ENCODE results near the gene KLHL2. TPM values are rescaled to one million over a fixed set of nuclear protein-coding genes. Genes with fewer than 3 reads are reported as not detected.
"Not testable (repeated sequence)": the region's sequence is repeated elsewhere in the genome, so short reads cannot be mapped to it uniquely, and the experiment has no call there.

Gene KLHL2
- total RNA-seq, 1 experiment from 2014 or later, result 37.1 TPM

GRCh38 chr4:165332502-165332901, 125.1 kb downstream of the KLHL2 start:
- H3K36me3 Mint-ChIP-seq (ENCODE audit: insufficient read depth, unreplicated experiment), result peaks cover 46% of the 10 kb centered on the region
- peaks cover 48% of the 10 kb centered on the region for H3K4me1 Mint-ChIP-seq (ENCODE audit: insufficient read depth, unreplicated experiment)
- CTCF ChIA-PET, result interaction anchor here (1.0 to 2.1 kb wide), 3 partner anchors 11 to 202 kb away, joined by 3 to 11 read pairs (median 3); no protein-coding TSS in a partner anchor
- peak overlapping the region; percentile 18 for H3K27ac Mint-ChIP-seq (ENCODE audit: low read depth, unreplicated experiment)
- intact Hi-C loops (cut with micrococcal nuclease), result no loop called here
- H3K9me3 Mint-ChIP-seq (ENCODE audit: unreplicated experiment), result no peaks in the 10 kb centered on the region
- H3K27me3 Mint-ChIP-seq (ENCODE audit: insufficient read depth, unreplicated experiment), result no peaks in the 10 kb centered on the region
- TF ChIP-seq CTCF (IDR thresholded peaks at IDR 0.05; ENCODE audit: unreplicated experiment), result no peak
- POLR2A ChIA-PET, result interaction anchor here (0.5 to 2.0 kb wide), 8 partner anchors 12 to 220 kb away, joined by 3 to 9 read pairs (median 3); partner anchors contain the start of gene TMEM192
- H3K4me3 Mint-ChIP-seq (ENCODE audit: unreplicated experiment), result no peak overlapping the region
- DNase-seq (ENCODE audit: unreplicated experiment), result no peak
- BruUV-seq (replicated peaks), result no TSS peak

- Mint-ChIP-seq H3K9me3 (ENCODE audit: unreplicated experiment) (no peaks in the 10 kb centered on the region), H3K27ac (ENCODE audit: low read depth, unreplicated experiment) (peak overlapping the region; percentile 68), H3K36me3 (ENCODE audit: insufficient read depth, unreplicated experiment) (peaks cover 67% of the 10 kb centered on the region), H3K4me1 (ENCODE audit: insufficient read depth, unreplicated experiment) (peaks cover 48% of the 10 kb centered on the region), H3K27me3 (ENCODE audit: insufficient read depth, unreplicated experiment) (no peaks in the 10 kb centered on the region), H3K4me3 (ENCODE audit: unreplicated experiment) (peak overlapping the region; percentile 17)
- no peak for DNase-seq (ENCODE audit: unreplicated experiment)
- POLR2A ChIA-PET, result interaction anchor here (1.3 to 2.4 kb wide), 3 partner anchors 9 to 126 kb away, joined by 3 to 8 read pairs (median 4); no protein-coding TSS in a partner anchor
- intact Hi-C loops (cut with micrococcal nuclease), result no loop called here
- no peak for TF ChIP-seq CTCF (IDR thresholded peaks at IDR 0.05; ENCODE audit: unreplicated experiment)
- CTCF ChIA-PET, result interaction anchor here (0.7 to 1.3 kb wide), 3 partner anchors 20 to 204 kb away, joined by 3 to 5 read pairs (median 4); no protein-coding TSS in a partner anchor
- BruUV-seq (replicated peaks), result no TSS peak
Measured at GRCh38 chr4:165335163-165335703, 127.9 kb downstream of the KLHL2 start.

- intact Hi-C loops (cut with micrococcal nuclease), result no loop called here
- CTCF ChIA-PET, result interaction anchor here (0.8 kb wide), 1 partner anchor 123 kb away, joined by 3 read pairs; no protein-coding TSS in a partner anchor
Measured at GRCh38 chr4:165336743-165337142, 129.4 kb downstream of the KLHL2 start.

GRCh38 chr4:165342340-165342739, 135.0 kb downstream of the KLHL2 start:
- H3K4me3 Mint-ChIP-seq (ENCODE audit: unreplicated experiment); H3K9me3 Mint-ChIP-seq (ENCODE audit: unreplicated experiment); intact Hi-C loops (cut with micrococcal nuclease); H3K4me1 Mint-ChIP-seq (ENCODE audit: insufficient read depth, unreplicated experiment); H3K27me3 Mint-ChIP-seq (ENCODE audit: insufficient read depth, unreplicated experiment); BruUV-seq (replicated peaks); H3K27ac Mint-ChIP-seq (ENCODE audit: low read depth, unreplicated experiment); DNase-seq (ENCODE audit: unreplicated experiment): not testable (repeated sequence)
- peaks cover 61% of the 10 kb centered on the region for H3K36me3 Mint-ChIP-seq (ENCODE audit: insufficient read depth, unreplicated experiment)
- POLR2A ChIA-PET, result interaction anchor here (0.7 to 3.5 kb wide), 4 partner anchors 14 to 1600 kb away, joined by 4 to 11 read pairs (median 5); partner anchors contain the start of genes MSMO1 and TMEM192
- CTCF ChIA-PET, result interaction anchor here (0.7 to 4.0 kb wide), 4 partner anchors 12 to 211 kb away, joined by 3 to 26 read pairs (median 4); no protein-coding TSS in a partner anchor

More at GRCh38 chr4:165336743-165337142, 129.4 kb downstream of the KLHL2 start:
- Mint-ChIP-seq H3K4me3 (ENCODE audit: unreplicated experiment) (no peak overlapping the region), H3K27ac (ENCODE audit: low read depth, unreplicated experiment) (no peak overlapping the region), H3K27me3 (ENCODE audit: insufficient read depth, unreplicated experiment) (no peaks in the 10 kb centered on the region), H3K4me1 (ENCODE audit: insufficient read depth, unreplicated experiment) (peaks cover 33% of the 10 kb centered on the region), H3K36me3 (ENCODE audit: insufficient read depth, unreplicated experiment) (peaks cover 72% of the 10 kb centered on the region), H3K9me3 (ENCODE audit: unreplicated experiment) (no peaks in the 10 kb centered on the region)
- no peak for TF ChIP-seq CTCF (IDR thresholded peaks at IDR 0.05; ENCODE audit: unreplicated experiment)
- POLR2A ChIA-PET, result interaction anchor here (1.2 to 2.4 kb wide), 4 partner anchors 10 to 128 kb away, joined by 3 to 8 read pairs (median 6); partner anchors contain the start of gene MSMO1
- no TSS peak for BruUV-seq (replicated peaks)
- no peak for DNase-seq (ENCODE audit: unreplicated experiment)

Measured in MCF 10A (cell line).